Measurements from ENCODE around the gene NBPF20.
A peak's percentile ranks its signal among the peaks of the same experiment; 100 is the strongest.
"Not testable (repeated sequence)": the region's sequence is repeated elsewhere in the genome, so short reads cannot be mapped to it uniquely, and the experiment has no call there.

NBPF20 gene

GRCh38 chr1:145464017-145464416 lies 38.6 kb upstream of the NBPF20 start:
- not testable (repeated sequence) for H4K20me1 ChIP-seq (ENCODE audit: control insufficient read depth, insufficient read depth, low read depth, low read length); H3K27me3 ChIP-seq (ENCODE audit: control insufficient read depth, low read length); H3F3A ChIP-seq (ENCODE audit: control insufficient read depth, insufficient read depth); H3K36me3 ChIP-seq (ENCODE audit: control insufficient read depth, low read length); H3K9me2 ChIP-seq (replicated peaks; ENCODE audit: control insufficient read depth, low read length); H3K27ac ChIP-seq (ENCODE audit: low read depth, low read length); H3K79me2 ChIP-seq (ENCODE audit: control insufficient read depth, low read length); H3K4me1 ChIP-seq (ENCODE audit: control insufficient read depth, low read length); H3K9me3 ChIP-seq (ENCODE audit: control insufficient read depth, insufficient read depth, low read length); H3K4me3 ChIP-seq (ENCODE audit: low read length)
- H3K4me2 ChIP-seq (ENCODE audit: low read length), result peak overlapping the region; percentile 53

DNA sequence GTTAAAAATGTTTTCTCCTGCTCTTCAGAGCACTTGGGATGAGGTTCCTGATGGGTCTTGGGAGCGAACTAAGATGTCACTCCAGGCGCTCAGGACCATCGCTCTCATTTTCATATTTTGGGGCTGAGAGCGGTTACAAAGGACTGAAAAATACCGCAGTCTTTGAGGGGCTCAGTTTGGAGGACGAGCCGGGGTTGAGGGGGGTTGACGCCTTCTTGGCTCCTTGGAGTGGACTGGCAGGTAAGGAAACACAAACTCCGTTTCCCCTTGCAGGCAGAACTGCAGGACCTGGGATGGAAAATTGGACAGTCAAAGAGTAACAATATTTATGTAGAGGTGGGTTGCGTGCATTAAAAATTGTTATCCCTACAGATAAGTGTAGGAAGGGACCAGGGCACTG lies 35.3 kb upstream of the NBPF20 start:
- H4K20me1 ChIP-seq (ENCODE audit: control insufficient read depth, insufficient read depth, low read depth, low read length); H3K9me3 ChIP-seq (ENCODE audit: control insufficient read depth, insufficient read depth, low read length); H3K4me1 ChIP-seq (ENCODE audit: control insufficient read depth, low read length); H3F3A ChIP-seq (ENCODE audit: control insufficient read depth, insufficient read depth); H3K4me2 ChIP-seq (ENCODE audit: low read length); H3K4me3 ChIP-seq (ENCODE audit: low read length); H3K79me2 ChIP-seq (ENCODE audit: control insufficient read depth, low read length); H3K36me3 ChIP-seq (ENCODE audit: control insufficient read depth, low read length); H3K9me2 ChIP-seq (replicated peaks; ENCODE audit: control insufficient read depth, low read length); H3K27me3 ChIP-seq (ENCODE audit: control insufficient read depth, low read length); H3K27ac ChIP-seq (ENCODE audit: low read depth, low read length): not testable (repeated sequence)

DNA sequence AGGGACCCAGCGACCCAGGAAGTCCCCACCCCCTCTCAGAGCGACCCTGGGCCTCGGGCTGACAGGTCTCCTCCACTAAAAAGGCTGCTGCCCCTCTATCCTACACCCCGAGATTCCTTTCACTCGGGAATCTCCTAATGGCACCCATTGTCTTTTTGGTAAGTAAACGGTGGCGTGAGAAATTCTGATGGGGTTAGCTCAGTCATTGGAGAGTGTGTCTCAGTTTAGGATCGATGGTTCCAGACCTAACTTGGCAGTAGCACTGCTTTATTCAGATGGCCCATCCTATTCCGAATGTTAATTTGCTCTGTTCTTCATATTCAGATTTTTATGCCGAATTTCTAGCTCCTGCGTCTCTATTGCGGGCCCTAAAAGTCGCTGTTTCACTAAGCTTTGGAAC lies 34.6 kb upstream of the NBPF20 start:
- H3K9me2 ChIP-seq (replicated peaks; ENCODE audit: control insufficient read depth, low read length); H3K9me3 ChIP-seq (ENCODE audit: control insufficient read depth, insufficient read depth, low read length); H3K79me2 ChIP-seq (ENCODE audit: control insufficient read depth, low read length); H3F3A ChIP-seq (ENCODE audit: control insufficient read depth, insufficient read depth); H3K4me1 ChIP-seq (ENCODE audit: control insufficient read depth, low read length); H4K20me1 ChIP-seq (ENCODE audit: control insufficient read depth, insufficient read depth, low read depth, low read length); H3K4me2 ChIP-seq (ENCODE audit: low read length); H3K4me3 ChIP-seq (ENCODE audit: low read length); H3K27me3 ChIP-seq (ENCODE audit: control insufficient read depth, low read length); H3K27ac ChIP-seq (ENCODE audit: low read depth, low read length); H3K36me3 ChIP-seq (ENCODE audit: control insufficient read depth, low read length): not testable (repeated sequence)

- H3K27me3 ChIP-seq (ENCODE audit: control insufficient read depth, low read length); H3K27ac ChIP-seq (ENCODE audit: low read depth, low read length); H3K4me3 ChIP-seq (ENCODE audit: low read length); H3K36me3 ChIP-seq (ENCODE audit: control insufficient read depth, low read length); H3K9me2 ChIP-seq (replicated peaks; ENCODE audit: control insufficient read depth, low read length); H3K4me1 ChIP-seq (ENCODE audit: control insufficient read depth, low read length); H3K4me2 ChIP-seq (ENCODE audit: low read length); H3K9me3 ChIP-seq (ENCODE audit: control insufficient read depth, insufficient read depth, low read length); H4K20me1 ChIP-seq (ENCODE audit: control insufficient read depth, insufficient read depth, low read depth, low read length); H3F3A ChIP-seq (ENCODE audit: control insufficient read depth, insufficient read depth); H3K79me2 ChIP-seq (ENCODE audit: control insufficient read depth, low read length): not testable (repeated sequence)
These were observed 34.2 kb upstream of the NBPF20 start for GRCh38 chr1:145459591-145459990.

GRCh38 chr1:145459063-145459462 lies 33.7 kb upstream of the NBPF20 start:
- H3K27ac ChIP-seq (ENCODE audit: low read depth, low read length); H3K4me1 ChIP-seq (ENCODE audit: control insufficient read depth, low read length); H3K4me3 ChIP-seq (ENCODE audit: low read length); H3K79me2 ChIP-seq (ENCODE audit: control insufficient read depth, low read length); H3K9me3 ChIP-seq (ENCODE audit: control insufficient read depth, insufficient read depth, low read length); H3K27me3 ChIP-seq (ENCODE audit: control insufficient read depth, low read length); H3K36me3 ChIP-seq (ENCODE audit: control insufficient read depth, low read length); H3F3A ChIP-seq (ENCODE audit: control insufficient read depth, insufficient read depth); H3K9me2 ChIP-seq (replicated peaks; ENCODE audit: control insufficient read depth, low read length); H4K20me1 ChIP-seq (ENCODE audit: control insufficient read depth, insufficient read depth, low read depth, low read length); H3K4me2 ChIP-seq (ENCODE audit: low read length): not testable (repeated sequence)

DNA sequence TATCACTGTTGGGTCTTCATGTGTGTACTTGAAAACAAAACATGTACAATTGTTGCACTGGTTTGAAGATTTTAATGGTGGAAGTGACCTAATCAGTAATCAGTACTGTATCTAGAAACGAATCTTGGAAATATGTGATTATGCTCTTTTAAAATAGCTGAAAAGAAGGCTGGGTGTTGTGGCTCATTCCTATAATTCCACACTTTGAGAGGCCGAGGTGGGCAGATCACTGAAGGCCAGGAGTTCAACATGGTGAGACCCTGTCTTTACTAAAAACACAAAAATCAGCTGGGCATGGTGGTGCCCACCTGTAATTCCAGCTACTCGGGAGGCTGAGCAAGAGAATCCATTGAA lies 29.4 kb upstream of the NBPF20 start:
- not testable (repeated sequence) for H3K79me2 ChIP-seq (ENCODE audit: control insufficient read depth, low read length); H3K27me3 ChIP-seq (ENCODE audit: control insufficient read depth, low read length); H3K36me3 ChIP-seq (ENCODE audit: control insufficient read depth, low read length); H3K27ac ChIP-seq (ENCODE audit: low read depth, low read length); H3K4me1 ChIP-seq (ENCODE audit: control insufficient read depth, low read length); H3K4me2 ChIP-seq (ENCODE audit: low read length); H3F3A ChIP-seq (ENCODE audit: control insufficient read depth, insufficient read depth); H3K9me3 ChIP-seq (ENCODE audit: control insufficient read depth, insufficient read depth, low read length); H4K20me1 ChIP-seq (ENCODE audit: control insufficient read depth, insufficient read depth, low read depth, low read length); H3K4me3 ChIP-seq (ENCODE audit: low read length); H3K9me2 ChIP-seq (replicated peaks; ENCODE audit: control insufficient read depth, low read length)

DNA sequence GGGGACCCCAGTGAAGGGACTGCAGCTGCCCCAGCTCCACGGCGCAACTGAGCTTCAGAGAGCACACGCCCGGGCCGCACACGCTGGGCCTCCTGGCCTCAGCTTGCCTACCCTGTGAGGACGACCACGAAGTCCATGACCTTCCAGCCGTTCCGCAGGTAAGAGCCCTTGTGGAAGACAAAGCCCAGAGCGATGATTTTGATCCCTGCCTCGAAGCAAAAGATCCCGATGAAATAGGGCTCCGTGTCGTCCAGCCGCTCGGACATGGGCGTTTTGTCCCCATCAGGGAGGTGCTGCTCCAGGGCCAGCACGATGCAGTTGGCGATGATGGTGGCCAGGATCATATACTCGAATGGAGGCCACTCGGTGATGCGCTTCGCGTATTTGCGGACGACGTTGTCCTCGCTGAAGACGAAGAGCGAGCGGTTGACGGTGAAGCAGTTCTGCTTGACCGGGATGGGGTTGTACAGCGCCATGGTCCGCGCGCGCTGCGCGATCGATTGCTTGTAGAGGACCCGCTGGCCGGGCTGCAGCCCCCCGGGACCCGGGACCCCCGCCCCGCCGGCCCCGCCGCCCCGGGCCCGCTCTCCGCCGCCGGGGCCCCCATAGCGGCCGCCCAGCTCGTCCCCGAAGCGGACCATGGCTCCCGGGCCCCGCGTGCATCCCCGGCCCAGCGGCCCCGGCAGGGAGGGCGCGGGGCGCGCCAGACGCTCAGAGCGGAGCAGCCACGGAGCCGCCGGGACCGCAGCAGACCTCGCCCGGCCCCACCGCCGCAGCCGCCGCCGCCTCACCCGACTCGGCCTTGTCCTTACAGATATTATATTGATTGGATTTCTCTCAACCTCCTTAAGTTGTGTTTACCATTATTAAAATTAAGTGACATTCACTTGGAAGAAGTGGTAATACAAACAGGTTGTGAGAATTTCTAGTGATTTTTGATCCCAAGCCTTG lies 28.7 kb upstream of the NBPF20 start:
- not testable (repeated sequence) for H3K79me2 ChIP-seq (ENCODE audit: control insufficient read depth, low read length); H3K36me3 ChIP-seq (ENCODE audit: control insufficient read depth, low read length); H3K4me1 ChIP-seq (ENCODE audit: control insufficient read depth, low read length); H3K9me3 ChIP-seq (ENCODE audit: control insufficient read depth, insufficient read depth, low read length); H4K20me1 ChIP-seq (ENCODE audit: control insufficient read depth, insufficient read depth, low read depth, low read length); H3K9me2 ChIP-seq (replicated peaks; ENCODE audit: control insufficient read depth, low read length); H3K4me2 ChIP-seq (ENCODE audit: low read length); H3K27ac ChIP-seq (ENCODE audit: low read depth, low read length); H3F3A ChIP-seq (ENCODE audit: control insufficient read depth, insufficient read depth); H3K27me3 ChIP-seq (ENCODE audit: control insufficient read depth, low read length); H3K4me3 ChIP-seq (ENCODE audit: low read length)

GRCh38 chr1:145452506-145452905 lies 27.1 kb upstream of the NBPF20 start:
- not testable (repeated sequence) for H3K79me2 ChIP-seq (ENCODE audit: control insufficient read depth, low read length); H3K27me3 ChIP-seq (ENCODE audit: control insufficient read depth, low read length)

More at GRCh38 chr1:145452506-145452905, 27.1 kb upstream of the NBPF20 start:
- H3K9me2 ChIP-seq (replicated peaks; ENCODE audit: control insufficient read depth, low read length); H4K20me1 ChIP-seq (ENCODE audit: control insufficient read depth, insufficient read depth, low read depth, low read length); H3K27ac ChIP-seq (ENCODE audit: low read depth, low read length); H3F3A ChIP-seq (ENCODE audit: control insufficient read depth, insufficient read depth); H3K36me3 ChIP-seq (ENCODE audit: control insufficient read depth, low read length); H3K4me3 ChIP-seq (ENCODE audit: low read length); H3K4me1 ChIP-seq (ENCODE audit: control insufficient read depth, low read length); H3K9me3 ChIP-seq (ENCODE audit: control insufficient read depth, insufficient read depth, low read length); H3K4me2 ChIP-seq (ENCODE audit: low read length): not testable (repeated sequence)
